ENCODE data around the gene DAPL1. TPM values are rescaled to one million over a fixed set of nuclear protein-coding genes. Genes with fewer than 3 reads are reported as not detected.

Gene DAPL1
- polyA plus RNA-seq, 1 of the 3 experiments (the other 2 are of a cell fraction), result not detected

GRCh38 chr2:158822193-158822592 lies 27.1 kb downstream of the DAPL1 start:
- Histone ChIP-seq H3K9me3 (no peaks in the 10 kb centered on the region), H3K9ac (no peak overlapping the region), H4K20me1 (ENCODE audit: insufficient read depth) (no peaks in the 10 kb centered on the region), H3F3A (replicated peaks; ENCODE audit: insufficient read depth) (no peaks in the 10 kb centered on the region), H3K4me3 (ENCODE audit: low read depth in 2 of 2, low read length in 1 of 2) (no peak overlapping the region), H2AFZ (ENCODE audit: low read depth) (no peak overlapping the region), H3K9me2 (no peaks in the 10 kb centered on the region), H3K4me2 (no peak overlapping the region), H3K4me1 (ENCODE audit: control insufficient read depth in 1 of 2, insufficient read depth in 2 of 2, low read depth in 1 of 2, low read length in 1 of 2) (no peaks in the 10 kb centered on the region), H3K27ac (ENCODE audit: low read depth in 2 of 2, low read length in 1 of 2) (no peak overlapping the region), H3K36me3 (replicated peaks in 1 of 2; ENCODE audit: control insufficient read depth in 1 of 2, insufficient read depth in 2 of 2, low read length in 1 of 2) (no peaks in the 10 kb centered on the region), H3K79me2 (ENCODE audit: insufficient read depth) (no peaks in the 10 kb centered on the region), H3K27me3 (ENCODE audit: insufficient read depth) (no peaks in the 10 kb centered on the region)
- CTCF ChIA-PET, result no interaction called here
- no peak for TF ChIP-seq GATA2 (CRISPR knock-in tag; IDR thresholded peaks at IDR 0.05)
- TF ChIP-seq, protein P1, sequence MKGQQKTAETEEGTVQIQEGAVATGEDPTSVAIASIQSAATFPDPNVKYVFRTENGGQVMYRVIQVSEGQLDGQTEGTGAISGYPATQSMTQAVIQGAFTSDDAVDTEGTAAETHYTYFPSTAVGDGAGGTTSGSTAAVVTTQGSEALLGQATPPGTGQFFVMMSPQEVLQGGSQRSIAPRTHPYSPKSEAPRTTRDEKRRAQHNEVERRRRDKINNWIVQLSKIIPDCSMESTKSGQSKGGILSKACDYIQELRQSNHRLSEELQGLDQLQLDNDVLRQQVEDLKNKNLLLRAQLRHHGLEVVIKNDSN (IDR thresholded peaks at IDR 0.05; ENCODE audit: borderline replicate concordance, low read depth), result no peak
- TF ChIP-seq MEF2A (IDR thresholded peaks at IDR 0.05; ENCODE audit: borderline replicate concordance, low read depth), result no peak
- no peak for TF ChIP-seq SIN3A (IDR thresholded peaks at IDR 0.05; ENCODE audit: borderline replicate concordance, low read depth, low read length)
- TF ChIP-seq YY1 (IDR thresholded peaks at IDR 0.05; ENCODE audit: low read depth), result no peak
- TF ChIP-seq, protein P2, sequence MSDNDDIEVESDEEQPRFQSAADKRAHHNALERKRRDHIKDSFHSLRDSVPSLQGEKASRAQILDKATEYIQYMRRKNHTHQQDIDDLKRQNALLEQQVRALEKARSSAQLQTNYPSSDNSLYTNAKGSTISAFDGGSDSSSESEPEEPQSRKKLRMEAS (IDR thresholded peaks at IDR 0.05; ENCODE audit: low read depth), result no peak
- TF ChIP-seq, protein P3, sequence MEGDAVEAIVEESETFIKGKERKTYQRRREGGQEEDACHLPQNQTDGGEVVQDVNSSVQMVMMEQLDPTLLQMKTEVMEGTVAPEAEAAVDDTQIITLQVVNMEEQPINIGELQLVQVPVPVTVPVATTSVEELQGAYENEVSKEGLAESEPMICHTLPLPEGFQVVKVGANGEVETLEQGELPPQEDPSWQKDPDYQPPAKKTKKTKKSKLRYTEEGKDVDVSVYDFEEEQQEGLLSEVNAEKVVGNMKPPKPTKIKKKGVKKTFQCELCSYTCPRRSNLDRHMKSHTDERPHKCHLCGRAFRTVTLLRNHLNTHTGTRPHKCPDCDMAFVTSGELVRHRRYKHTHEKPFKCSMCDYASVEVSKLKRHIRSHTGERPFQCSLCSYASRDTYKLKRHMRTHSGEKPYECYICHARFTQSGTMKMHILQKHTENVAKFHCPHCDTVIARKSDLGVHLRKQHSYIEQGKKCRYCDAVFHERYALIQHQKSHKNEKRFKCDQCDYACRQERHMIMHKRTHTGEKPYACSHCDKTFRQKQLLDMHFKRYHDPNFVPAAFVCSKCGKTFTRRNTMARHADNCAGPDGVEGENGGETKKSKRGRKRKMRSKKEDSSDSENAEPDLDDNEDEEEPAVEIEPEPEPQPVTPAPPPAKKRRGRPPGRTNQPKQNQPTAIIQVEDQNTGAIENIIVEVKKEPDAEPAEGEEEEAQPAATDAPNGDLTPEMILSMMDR (IDR thresholded peaks at IDR 0.05), result no peak
- TF ChIP-seq EP300 (IDR thresholded peaks at IDR 0.05; ENCODE audit: borderline replicate concordance in 1 of 2, low read depth in 1 of 2, low read length in 1 of 2), result no peak
- TF ChIP-seq TEAD4 (IDR thresholded peaks at IDR 0.05; ENCODE audit: borderline replicate concordance, insufficient read depth), result no peak
- TF ChIP-seq, protein P4, sequence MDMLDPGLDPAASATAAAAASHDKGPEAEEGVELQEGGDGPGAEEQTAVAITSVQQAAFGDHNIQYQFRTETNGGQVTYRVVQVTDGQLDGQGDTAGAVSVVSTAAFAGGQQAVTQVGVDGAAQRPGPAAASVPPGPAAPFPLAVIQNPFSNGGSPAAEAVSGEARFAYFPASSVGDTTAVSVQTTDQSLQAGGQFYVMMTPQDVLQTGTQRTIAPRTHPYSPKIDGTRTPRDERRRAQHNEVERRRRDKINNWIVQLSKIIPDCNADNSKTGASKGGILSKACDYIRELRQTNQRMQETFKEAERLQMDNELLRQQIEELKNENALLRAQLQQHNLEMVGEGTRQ (IDR thresholded peaks at IDR 0.05; ENCODE audit: borderline replicate concordance, low read depth, low read length), result no peak
- no peak for TF ChIP-seq CHD2 (IDR thresholded peaks at IDR 0.05; ENCODE audit: low read length, partially characterized antibody)
- TF ChIP-seq FOXJ3 (CRISPR knock-in tag; IDR thresholded peaks at IDR 0.05), result no peak
- DNase-seq, result no peak
- 70% methylated on average over 13 of the region's 13 CpGs for WGBS (ENCODE audit: low lambda C conversion rate)
- POLR2A ChIA-PET, result no interaction called here

DNA sequence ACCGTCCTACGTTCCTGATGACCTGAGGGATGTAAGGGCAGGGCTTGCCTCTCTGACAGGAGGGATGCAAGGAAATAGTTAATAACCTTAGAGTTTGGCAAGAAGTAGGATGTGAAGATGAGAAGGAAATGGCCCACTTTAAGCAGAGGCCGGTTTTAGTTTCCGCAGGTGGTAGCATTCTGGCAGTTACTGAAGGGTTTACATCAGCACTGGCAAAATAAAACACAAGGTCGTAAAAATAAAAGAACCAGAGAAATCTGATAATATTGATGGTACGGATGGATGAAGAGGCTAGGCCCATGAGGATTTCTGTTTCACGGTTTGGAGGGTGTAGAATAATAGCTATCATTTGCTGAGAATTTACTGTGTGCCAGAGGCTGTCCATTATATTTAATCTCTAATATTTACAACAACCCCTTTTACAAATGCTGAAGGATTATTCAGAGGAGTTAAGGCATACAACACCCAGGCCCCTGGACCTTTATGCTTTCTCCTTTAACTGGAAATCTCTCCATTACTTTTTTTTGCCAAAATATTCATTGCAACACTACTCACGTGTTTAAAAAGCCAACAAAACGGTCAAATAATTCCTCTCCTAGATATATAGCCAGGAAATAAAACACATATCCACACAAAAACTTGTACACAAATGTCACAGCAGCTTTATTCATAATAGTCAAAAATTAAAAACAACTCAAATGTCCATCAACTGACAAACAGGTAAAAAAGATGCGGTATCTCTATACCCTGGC lies 28.5 kb downstream of the DAPL1 start:
- no peak overlapping the region for H3K27ac ChIP-seq (ENCODE audit: low read depth in 2 of 2, low read length in 1 of 2)
- peaks cover 5% of the 10 kb centered on the region for H3F3A ChIP-seq (replicated peaks; ENCODE audit: insufficient read depth)
- H3K9me2 ChIP-seq, result no peaks in the 10 kb centered on the region
- H3K36me3 ChIP-seq (replicated peaks in 1 of 2; ENCODE audit: control insufficient read depth in 1 of 2, insufficient read depth in 2 of 2, low read length in 1 of 2), result no peaks in the 10 kb centered on the region
- H3K9ac ChIP-seq, result no peak overlapping the region
- 72% methylated on average over 10 of the region's 10 CpGs for WGBS (ENCODE audit: low lambda C conversion rate)
- CTCF ChIA-PET, result no interaction called here
- H3K4me2 ChIP-seq, result no peak overlapping the region
- DNase-seq, result no peak
- H3K27me3 ChIP-seq (ENCODE audit: insufficient read depth), result no peaks in the 10 kb centered on the region
- no peaks in the 10 kb centered on the region for H3K79me2 ChIP-seq (ENCODE audit: insufficient read depth)
- H3K4me1 ChIP-seq (ENCODE audit: control insufficient read depth in 1 of 2, insufficient read depth in 2 of 2, low read depth in 1 of 2, low read length in 1 of 2), result peaks cover 0 to 5% of the 10 kb centered on the region in 2 experiments; a peak in 1 of 4 replicates
- no peaks in the 10 kb centered on the region for H3K9me3 ChIP-seq
- no peak overlapping the region for H3K4me3 ChIP-seq (ENCODE audit: low read depth in 2 of 2, low read length in 1 of 2)
- H4K20me1 ChIP-seq (ENCODE audit: insufficient read depth), result no peaks in the 10 kb centered on the region
- POLR2A ChIA-PET, result no interaction called here
- H2AFZ ChIP-seq (ENCODE audit: low read depth), result no peak overlapping the region
- TF ChIP-seq TEAD4 (IDR thresholded peaks at IDR 0.05; ENCODE audit: borderline replicate concordance, insufficient read depth), result no peak
- TF ChIP-seq ELF1 (IDR thresholded peaks at IDR 0.05), result no peak
- no peak for TF ChIP-seq EZH2phosphoT487 (IDR thresholded peaks at IDR 0.05; ENCODE audit: borderline replicate concordance, low read depth)
- no peak for TF ChIP-seq TAF1 (IDR thresholded peaks at IDR 0.05; ENCODE audit: borderline replicate concordance, low read depth, low read length)
- TF ChIP-seq, protein P5, sequence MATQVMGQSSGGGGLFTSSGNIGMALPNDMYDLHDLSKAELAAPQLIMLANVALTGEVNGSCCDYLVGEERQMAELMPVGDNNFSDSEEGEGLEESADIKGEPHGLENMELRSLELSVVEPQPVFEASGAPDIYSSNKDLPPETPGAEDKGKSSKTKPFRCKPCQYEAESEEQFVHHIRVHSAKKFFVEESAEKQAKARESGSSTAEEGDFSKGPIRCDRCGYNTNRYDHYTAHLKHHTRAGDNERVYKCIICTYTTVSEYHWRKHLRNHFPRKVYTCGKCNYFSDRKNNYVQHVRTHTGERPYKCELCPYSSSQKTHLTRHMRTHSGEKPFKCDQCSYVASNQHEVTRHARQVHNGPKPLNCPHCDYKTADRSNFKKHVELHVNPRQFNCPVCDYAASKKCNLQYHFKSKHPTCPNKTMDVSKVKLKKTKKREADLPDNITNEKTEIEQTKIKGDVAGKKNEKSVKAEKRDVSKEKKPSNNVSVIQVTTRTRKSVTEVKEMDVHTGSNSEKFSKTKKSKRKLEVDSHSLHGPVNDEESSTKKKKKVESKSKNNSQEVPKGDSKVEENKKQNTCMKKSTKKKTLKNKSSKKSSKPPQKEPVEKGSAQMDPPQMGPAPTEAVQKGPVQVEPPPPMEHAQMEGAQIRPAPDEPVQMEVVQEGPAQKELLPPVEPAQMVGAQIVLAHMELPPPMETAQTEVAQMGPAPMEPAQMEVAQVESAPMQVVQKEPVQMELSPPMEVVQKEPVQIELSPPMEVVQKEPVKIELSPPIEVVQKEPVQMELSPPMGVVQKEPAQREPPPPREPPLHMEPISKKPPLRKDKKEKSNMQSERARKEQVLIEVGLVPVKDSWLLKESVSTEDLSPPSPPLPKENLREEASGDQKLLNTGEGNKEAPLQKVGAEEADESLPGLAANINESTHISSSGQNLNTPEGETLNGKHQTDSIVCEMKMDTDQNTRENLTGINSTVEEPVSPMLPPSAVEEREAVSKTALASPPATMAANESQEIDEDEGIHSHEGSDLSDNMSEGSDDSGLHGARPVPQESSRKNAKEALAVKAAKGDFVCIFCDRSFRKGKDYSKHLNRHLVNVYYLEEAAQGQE (IDR thresholded peaks at IDR 0.05; ENCODE audit: low read depth, low read length), result no peak
- no peak for TF ChIP-seq TCF12 (IDR thresholded peaks at IDR 0.05)
- TF ChIP-seq EP300 (IDR thresholded peaks at IDR 0.05; ENCODE audit: borderline replicate concordance in 1 of 2, low read depth in 1 of 2, low read length in 1 of 2), result no peak
- TF ChIP-seq, protein P6, sequence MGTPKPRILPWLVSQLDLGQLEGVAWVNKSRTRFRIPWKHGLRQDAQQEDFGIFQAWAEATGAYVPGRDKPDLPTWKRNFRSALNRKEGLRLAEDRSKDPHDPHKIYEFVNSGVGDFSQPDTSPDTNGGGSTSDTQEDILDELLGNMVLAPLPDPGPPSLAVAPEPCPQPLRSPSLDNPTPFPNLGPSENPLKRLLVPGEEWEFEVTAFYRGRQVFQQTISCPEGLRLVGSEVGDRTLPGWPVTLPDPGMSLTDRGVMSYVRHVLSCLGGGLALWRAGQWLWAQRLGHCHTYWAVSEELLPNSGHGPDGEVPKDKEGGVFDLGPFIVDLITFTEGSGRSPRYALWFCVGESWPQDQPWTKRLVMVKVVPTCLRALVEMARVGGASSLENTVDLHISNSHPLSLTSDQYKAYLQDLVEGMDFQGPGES (IDR thresholded peaks at IDR 0.05; ENCODE audit: low read depth, low read length), result no peak
